Measurements from ENCODE around the gene ADGRD1. TPM values are rescaled to one million over a fixed set of nuclear protein-coding genes. Genes with fewer than 3 reads are reported as not detected.

Gene ADGRD1
- polyA plus RNA-seq, 1 of the 3 experiments (the other 2 are of a cell fraction) = not detected

DNA sequence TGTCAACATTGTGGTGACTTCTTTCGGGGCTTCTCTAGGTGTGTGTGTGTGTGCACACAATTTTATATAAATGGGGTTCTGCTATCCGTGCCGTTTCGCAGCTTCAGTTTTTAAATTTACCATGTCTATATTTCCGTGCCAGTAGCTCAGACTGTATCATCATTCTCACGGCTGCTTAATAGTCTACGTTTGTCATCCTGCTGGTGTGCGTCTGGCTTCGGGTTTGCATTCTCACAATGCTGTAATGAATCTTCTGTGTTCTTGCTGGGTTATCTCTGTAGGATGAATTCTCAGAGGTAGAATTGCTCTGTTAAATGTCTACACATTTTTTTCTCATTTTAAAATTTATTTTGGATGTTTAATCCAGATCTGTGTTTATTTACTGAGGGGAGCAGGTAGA is 73.6 kb downstream of the ADGRD1 start:
- Histone ChIP-seq H3K36me3 (replicated peaks in 1 of 2; ENCODE audit: control insufficient read depth in 1 of 2, insufficient read depth in 2 of 2, low read length in 1 of 2) (no peaks in the 10 kb centered on the region), H3K9me3 (no peaks in the 10 kb centered on the region), H3K4me1 (ENCODE audit: control insufficient read depth in 1 of 2, insufficient read depth in 2 of 2, low read depth in 1 of 2, low read length in 1 of 2) (no peaks in the 10 kb centered on the region), H2AFZ (ENCODE audit: low read depth) (no peak overlapping the region), H3K27ac (ENCODE audit: low read depth in 2 of 2, low read length in 1 of 2) (no peak overlapping the region), H3K79me2 (ENCODE audit: insufficient read depth) (no peaks in the 10 kb centered on the region), H3F3A (replicated peaks; ENCODE audit: insufficient read depth) (no peaks in the 10 kb centered on the region), H3K9ac (no peak overlapping the region), H3K9me2 (no peaks in the 10 kb centered on the region), H3K4me2 (no peak overlapping the region), H3K4me3 (ENCODE audit: low read depth in 2 of 2, low read length in 1 of 2) (no peak overlapping the region), H3K27me3 (ENCODE audit: insufficient read depth) (no peaks in the 10 kb centered on the region), H4K20me1 (ENCODE audit: insufficient read depth) (no peaks in the 10 kb centered on the region)
- POLR2A ChIA-PET = no interaction called here
- TF ChIP-seq RFX5 (IDR thresholded peaks at IDR 0.05; ENCODE audit: low read length) = no peak
- WGBS (ENCODE audit: low lambda C conversion rate) = 68% methylated on average over 9 of the region's 9 CpGs
- DNase-seq = no peak
- CTCF ChIA-PET = interaction anchor here (1.0 kb wide), 1 partner anchor 428 kb away, joined by 3 read pairs; no protein-coding TSS in a partner anchor

DNA sequence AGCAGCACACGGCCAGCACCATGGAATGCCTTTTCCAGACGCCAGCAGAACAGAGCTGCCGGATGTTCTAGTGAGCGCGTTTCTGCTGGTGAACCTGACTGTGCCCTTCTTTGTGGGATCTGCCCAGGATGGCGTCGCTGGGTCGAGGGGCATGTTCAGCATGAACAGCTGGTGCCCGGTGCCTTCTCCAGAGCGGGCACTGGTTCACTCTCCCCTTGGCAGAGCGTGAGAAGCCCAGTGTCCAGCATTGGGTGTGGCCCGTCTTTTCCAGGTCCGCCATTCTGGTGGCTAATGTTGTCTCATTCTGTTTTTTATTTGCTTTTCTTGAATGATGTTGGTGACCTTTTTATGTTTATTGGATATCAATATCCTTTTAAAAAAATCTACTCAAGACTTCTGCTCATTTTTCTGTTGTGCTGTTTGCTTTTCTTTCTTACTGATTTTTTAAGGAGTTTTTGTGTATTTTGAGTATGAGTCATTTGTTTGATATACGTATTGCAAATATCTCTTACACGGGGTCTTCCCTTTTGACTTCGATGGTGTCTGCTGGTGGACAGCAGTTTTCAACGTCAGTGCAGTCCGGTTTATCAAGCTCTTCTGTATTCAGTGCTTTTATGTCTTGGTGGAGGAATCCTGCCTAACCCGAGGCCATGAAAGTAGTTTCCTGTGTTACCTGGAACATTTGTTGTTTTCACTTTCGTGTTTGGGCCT is 74.3 kb downstream of the ADGRD1 start:
- DNase-seq = no peak
- Histone ChIP-seq H2AFZ (ENCODE audit: low read depth) (no peak overlapping the region), H3K4me3 (ENCODE audit: low read depth in 2 of 2, low read length in 1 of 2) (no peak overlapping the region), H3K27ac (ENCODE audit: low read depth in 2 of 2, low read length in 1 of 2) (no peak overlapping the region), H3K79me2 (ENCODE audit: insufficient read depth) (no peaks in the 10 kb centered on the region), H3K9me2 (no peaks in the 10 kb centered on the region), H3F3A (replicated peaks; ENCODE audit: insufficient read depth) (no peaks in the 10 kb centered on the region), H3K9ac (no peak overlapping the region), H4K20me1 (ENCODE audit: insufficient read depth) (no peaks in the 10 kb centered on the region), H3K4me1 (ENCODE audit: control insufficient read depth in 1 of 2, insufficient read depth in 2 of 2, low read depth in 1 of 2, low read length in 1 of 2) (no peaks in the 10 kb centered on the region), H3K27me3 (ENCODE audit: insufficient read depth) (no peaks in the 10 kb centered on the region), H3K9me3 (no peaks in the 10 kb centered on the region), H3K4me2 (no peak overlapping the region), H3K36me3 (replicated peaks in 1 of 2; ENCODE audit: control insufficient read depth in 1 of 2, insufficient read depth in 2 of 2, low read length in 1 of 2) (no peaks in the 10 kb centered on the region)
- WGBS (ENCODE audit: low lambda C conversion rate) = 58% methylated on average over 13 of the region's 20 CpGs
- CTCF ChIA-PET = interaction anchor here (1.0 kb wide), 1 partner anchor 427 kb away, joined by 3 read pairs; no protein-coding TSS in a partner anchor
- POLR2A ChIA-PET = no interaction called here
- TF ChIP-seq RAD21 (IDR thresholded peaks at IDR 0.05; ENCODE audit: low read length) = no peak
- TF ChIP-seq FOSL2 (IDR thresholded peaks at IDR 0.05; ENCODE audit: borderline replicate concordance, low read depth) = no peak
- no peak for TF ChIP-seq TAF1 (IDR thresholded peaks at IDR 0.05; ENCODE audit: borderline replicate concordance, low read depth, low read length)
- TF ChIP-seq, protein P1, sequence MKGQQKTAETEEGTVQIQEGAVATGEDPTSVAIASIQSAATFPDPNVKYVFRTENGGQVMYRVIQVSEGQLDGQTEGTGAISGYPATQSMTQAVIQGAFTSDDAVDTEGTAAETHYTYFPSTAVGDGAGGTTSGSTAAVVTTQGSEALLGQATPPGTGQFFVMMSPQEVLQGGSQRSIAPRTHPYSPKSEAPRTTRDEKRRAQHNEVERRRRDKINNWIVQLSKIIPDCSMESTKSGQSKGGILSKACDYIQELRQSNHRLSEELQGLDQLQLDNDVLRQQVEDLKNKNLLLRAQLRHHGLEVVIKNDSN (IDR thresholded peaks at IDR 0.05; ENCODE audit: borderline replicate concordance, low read depth) = no peak
- TF ChIP-seq FOXJ3 (CRISPR knock-in tag; IDR thresholded peaks at IDR 0.05) = no peak
- no peak for TF ChIP-seq NRF1 (IDR thresholded peaks at IDR 0.05; ENCODE audit: low read depth, low read length)
- no peak for TF ChIP-seq JUND (IDR thresholded peaks at IDR 0.05)
- no peak for TF ChIP-seq MEF2A (IDR thresholded peaks at IDR 0.05; ENCODE audit: borderline replicate concordance, low read depth)
- no peak for TF ChIP-seq SIN3A (IDR thresholded peaks at IDR 0.05; ENCODE audit: borderline replicate concordance, low read depth, low read length)
- no peak for TF ChIP-seq POLR2AphosphoS5 (IDR thresholded peaks at IDR 0.05; ENCODE audit: low read depth, low read length)
- TF ChIP-seq CHD2 (IDR thresholded peaks at IDR 0.05; ENCODE audit: low read length, partially characterized antibody) = no peak
- no peak for TF ChIP-seq EZH2phosphoT487 (IDR thresholded peaks at IDR 0.05; ENCODE audit: borderline replicate concordance, low read depth)

All from SK-N-SH (cell line).